Astrocyte of the cerebellum (primary cell): ENCODE results near the gene CDK5RAP2.
A peak's percentile ranks its signal among the peaks of the same experiment; 100 is the strongest.

Source experiments
- DNase-seq: peaks from one replicate; pipeline ENCODE4 v3.0.0-alpha.2; 2011; ENCODE audit warnings: low read depth
- H3K4me3 ChIP-seq: 2 replicates; pipeline ENCODE4 v1.5.1; 2011; ENCODE audit warnings: mild to moderate bottlenecking, low read depth, low read length, moderate library complexity
- CTCF ChIP-seq: IDR thresholded peaks from 2 replicates; pipeline ENCODE4 v1.5.1; 2012; ENCODE audit warnings: low read length, low read depth, moderate library complexity, mild to moderate bottlenecking; ENCODE audit errors: missing control alignments
- in situ Hi-C: cut with HindIII; loops from 2 replicates; pipeline ENCODE4 v1.10.0; 2017; ENCODE audit warnings: low sequenced_read_pairs

The CDK5RAP2 gene

GRCh38 chr9:120385606-120386389 is 194.2 kb downstream of the CDK5RAP2 start:
- no peak for DNase-seq
- no peak for TF ChIP-seq CTCF
- H3K4me3 ChIP-seq: no peak overlapping the region
- in situ Hi-C loops: no loop called here

- no peak overlapping the region for H3K4me3 ChIP-seq
- in situ Hi-C loops: no loop called here
- DNase-seq: no peak
- no peak for TF ChIP-seq CTCF
These were observed 195.1 kb downstream of the CDK5RAP2 start for GRCh38 chr9:120384925-120385272.

GRCh38 chr9:120383999-120384924 is 195.7 kb downstream of the CDK5RAP2 start:
- in situ Hi-C loops: no loop called here
- peak; percentile 41 for DNase-seq
- no peak for TF ChIP-seq CTCF
- H3K4me3 ChIP-seq: no peak overlapping the region

GRCh38 chr9:120383611-120383998 is 196.4 kb downstream of the CDK5RAP2 start:
- no peak for TF ChIP-seq CTCF
- DNase-seq: no peak
- in situ Hi-C loops: no loop called here
- no peak overlapping the region for H3K4me3 ChIP-seq

GRCh38 chr9:120382453-120382852 is 197.5 kb downstream of the CDK5RAP2 start:
- in situ Hi-C loops: no loop called here
- DNase-seq: no peak

More at GRCh38 chr9:120382453-120382852, 197.5 kb downstream of the CDK5RAP2 start:
- no peak overlapping the region for H3K4me3 ChIP-seq
- TF ChIP-seq CTCF: no peak
